GM21825 (cell line): ENCODE data around the gene AHCTF1.
"Not testable (repeated sequence)": the region's sequence is repeated elsewhere in the genome, so short reads cannot be mapped to it uniquely, and the experiment has no call there.

Source experiments
- ATAC-seq: cut with Tn5 transposase; IDR thresholded peaks from one replicate; pipeline ENCODE4 v1.9.1; 2021; ENCODE audit warnings: mild to moderate bottlenecking, moderate library complexity; ENCODE audit not compliant: unreplicated experiment

Gene AHCTF1

GRCh38 chr1:246923900-246924299, 7.8 kb downstream of the AHCTF1 start:
- no peak for ATAC-seq

GRCh38 chr1:246923482-246923881, 8.3 kb downstream of the AHCTF1 start:
- ATAC-seq: no peak

GRCh38 chr1:246921481-246921880, 10.3 kb downstream of the AHCTF1 start:
- no peak for ATAC-seq

GRCh38 chr1:246919902-246920301, 11.8 kb downstream of the AHCTF1 start:
- no peak for ATAC-seq

- ATAC-seq: not testable (repeated sequence)
Measured at GRCh38 chr1:246916026-246916923, 15.5 kb downstream of the AHCTF1 start.

- no peak for ATAC-seq
Measured at GRCh38 chr1:246907472-246907871, 24.3 kb downstream of the AHCTF1 start.

- ATAC-seq: no peak
Measured at GRCh38 chr1:246906833-246907232, 24.9 kb downstream of the AHCTF1 start.

- ATAC-seq: no peak
Measured at GRCh38 chr1:246901874-246902273, 29.9 kb downstream of the AHCTF1 start.

GRCh38 chr1:246897302-246897701, 34.4 kb downstream of the AHCTF1 start:
- no peak for ATAC-seq

- ATAC-seq: no peak
Measured at GRCh38 chr1:246893191-246893939, 38.4 kb downstream of the AHCTF1 start.

GRCh38 chr1:246891105-246891504, 40.6 kb downstream of the AHCTF1 start:
- no peak for ATAC-seq

GRCh38 chr1:246888522-246888921, 43.2 kb downstream of the AHCTF1 start:
- no peak for ATAC-seq

GRCh38 chr1:246885389-246885788, 46.4 kb downstream of the AHCTF1 start:
- ATAC-seq: not testable (repeated sequence)

- no peak for ATAC-seq
Measured at GRCh38 chr1:246878551-246878950, 53.2 kb downstream of the AHCTF1 start.

- no peak for ATAC-seq
Measured at GRCh38 chr1:246876431-246876830, 55.3 kb downstream of the AHCTF1 start.

GRCh38 chr1:246875041-246876026, 56.4 kb downstream of the AHCTF1 start:
- ATAC-seq: no peak

GRCh38 chr1:246865921-246866320, 65.8 kb downstream of the AHCTF1 start:
- ATAC-seq: no peak

- not testable (repeated sequence) for ATAC-seq
Measured at GRCh38 chr1:246863791-246864190, 68.0 kb downstream of the AHCTF1 start.

- no peak for ATAC-seq
Measured at GRCh38 chr1:246860401-246860800, 71.3 kb downstream of the AHCTF1 start.

GRCh38 chr1:246856371-246856770, 75.4 kb downstream of the AHCTF1 start:
- ATAC-seq: no peak

GRCh38 chr1:246850640-246851039, 81.1 kb downstream of the AHCTF1 start:
- ATAC-seq: not testable (repeated sequence)
